Suppressor macrophage (primary cell): ENCODE results near the gene LRRC8D.
A peak's percentile ranks its signal among the peaks of the same experiment; 100 is the strongest.
"Not testable (repeated sequence)": the region's sequence is repeated elsewhere in the genome, so short reads cannot be mapped to it uniquely, and the experiment has no call there.

ENCODE experiments used
- DNase-seq, 4 experiments: peaks; one replicate each; pipeline ENCODE4 v3.0.0-alpha.2; 2020 to 2022

The LRRC8D gene

DNA sequence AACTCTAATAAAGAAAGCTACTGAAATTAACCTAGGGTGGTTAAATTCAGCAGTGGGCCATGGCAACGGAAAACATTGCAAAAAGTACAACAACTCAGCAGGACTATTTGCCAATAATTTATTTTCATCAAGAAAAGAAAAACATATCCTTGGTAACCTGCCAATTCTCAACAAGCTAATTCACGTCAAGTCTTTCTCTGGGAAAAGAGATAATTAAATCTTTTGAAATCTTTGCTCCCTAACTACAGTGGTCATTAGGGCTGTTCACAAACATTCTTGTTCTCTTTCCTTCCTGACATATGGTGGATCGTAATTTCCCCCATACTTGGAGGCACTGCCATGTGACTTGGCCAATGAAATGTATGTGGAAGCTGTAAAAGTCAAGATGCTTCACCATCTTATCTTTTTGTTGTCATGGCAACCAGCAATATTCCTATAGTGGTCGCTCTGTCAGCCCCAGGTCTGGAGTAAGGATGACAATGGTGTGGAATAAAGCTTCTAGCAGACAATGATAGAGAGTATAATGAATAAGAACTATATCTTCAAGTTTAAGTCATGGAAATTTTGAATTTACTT, 144.4 kb downstream of the LRRC8D start:
- no peak for DNase-seq

DNA sequence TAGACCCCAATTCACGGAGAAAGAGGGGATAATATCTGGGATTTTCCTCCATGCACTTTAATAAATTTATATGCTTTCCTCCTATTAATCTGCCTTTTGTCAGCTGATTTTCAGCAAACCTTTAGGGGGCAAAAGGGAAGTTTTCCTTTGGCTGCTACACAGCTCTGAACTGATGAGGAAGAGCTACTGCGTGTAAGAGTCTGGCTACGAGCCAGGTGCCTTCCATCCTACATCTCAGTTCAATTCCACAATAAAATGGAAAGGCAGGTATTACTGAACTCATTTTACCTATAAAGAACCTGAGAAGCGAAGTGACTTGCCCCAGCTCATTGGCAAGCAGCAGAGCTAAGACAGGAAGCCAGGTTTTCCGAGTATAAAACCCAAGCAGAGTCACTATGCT, 145.8 kb downstream of the LRRC8D start:
- DNase-seq, result peak; percentile 52 to 75 (median 71)

DNA sequence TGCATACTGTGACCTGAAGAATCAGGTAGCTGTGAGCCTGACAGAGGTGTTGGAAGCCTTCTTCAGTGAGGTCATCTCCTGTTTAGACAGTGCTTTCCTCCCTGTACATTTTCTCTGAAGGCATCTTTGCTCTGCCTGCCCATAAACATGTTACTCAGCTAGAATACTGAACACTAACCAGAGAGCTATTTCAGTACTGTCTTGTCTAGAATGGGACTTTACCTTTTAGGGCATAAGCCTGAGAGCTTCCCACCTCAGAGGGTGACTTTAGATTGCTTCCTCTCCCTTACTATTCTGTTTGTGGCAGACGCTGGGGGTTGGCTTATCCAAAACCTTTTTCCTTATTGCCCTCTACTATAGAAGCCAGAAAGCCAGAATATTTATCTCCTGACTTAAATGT, 150.8 kb downstream of the LRRC8D start:
- DNase-seq, result no peak

DNA sequence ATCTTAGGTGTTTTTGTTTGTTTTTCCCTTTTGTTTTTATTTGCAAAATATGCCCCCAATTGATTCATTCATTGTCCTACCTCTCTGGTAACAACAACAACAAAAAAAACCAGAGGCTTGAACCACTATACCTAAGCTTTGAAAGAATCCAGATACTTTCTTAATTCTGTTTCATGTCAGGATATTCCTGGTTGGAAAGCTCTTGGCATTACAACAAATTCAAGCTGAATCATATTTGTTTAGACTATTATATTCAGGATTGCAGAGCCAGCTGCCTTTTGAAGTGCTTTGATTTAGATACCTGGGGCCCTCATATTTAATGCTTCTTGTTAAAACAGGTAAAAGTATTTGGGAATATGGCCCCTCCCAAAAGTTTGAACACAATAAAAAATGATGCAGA, 151.2 kb downstream of the LRRC8D start:
- no peak for DNase-seq

DNA sequence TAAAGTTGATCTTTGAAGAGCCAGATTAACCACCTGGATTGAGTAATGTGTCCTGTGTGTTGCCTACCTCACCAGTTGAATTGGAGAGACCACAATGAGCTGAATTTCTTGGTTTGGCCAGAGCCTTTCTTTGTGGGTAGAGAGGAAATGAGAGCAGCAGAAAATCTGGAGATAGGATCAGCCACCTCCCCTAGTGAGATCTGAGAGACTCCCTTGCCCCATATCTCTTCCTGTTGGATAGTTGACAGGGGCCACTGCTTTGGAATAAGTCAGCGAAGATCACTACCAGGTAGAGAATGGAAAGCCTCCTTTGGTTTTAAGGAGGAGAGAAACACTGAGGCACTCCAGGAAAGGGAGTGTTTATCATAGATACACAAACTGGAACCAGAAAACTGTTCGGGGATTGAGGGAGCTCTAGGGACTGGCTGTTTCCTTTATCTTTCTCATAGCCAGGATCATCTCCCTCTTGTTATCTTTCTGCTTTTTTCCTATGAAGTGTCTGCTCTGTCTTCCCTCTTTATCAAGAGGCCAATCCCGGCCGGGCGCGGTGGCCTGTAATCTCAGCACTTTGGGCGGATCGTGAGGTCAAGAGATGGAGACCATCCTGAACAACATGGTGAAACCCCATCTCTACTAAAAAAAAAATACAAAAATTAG, 152.8 kb downstream of the LRRC8D start:
- DNase-seq, result no peak

DNA sequence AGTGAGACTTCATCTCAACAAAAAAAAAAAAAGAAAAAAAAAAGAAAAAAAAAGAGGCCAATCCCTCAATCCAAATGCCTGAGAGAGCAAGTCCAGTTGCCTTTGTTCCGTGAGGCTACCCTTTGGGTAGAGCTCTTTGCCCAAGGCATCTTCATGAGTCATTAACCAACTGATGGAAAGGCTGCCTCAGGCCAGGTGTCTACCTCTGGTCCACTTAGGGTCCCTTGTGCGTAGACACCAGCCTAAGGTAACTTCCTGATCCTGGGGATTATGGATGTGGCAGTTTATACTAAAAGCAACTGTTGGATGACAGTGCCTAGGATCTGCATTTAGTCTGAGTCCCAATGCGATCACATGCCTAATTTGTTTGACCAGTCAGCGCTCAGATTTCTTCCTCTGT, 153.4 kb downstream of the LRRC8D start:
- no peak for DNase-seq

DNA sequence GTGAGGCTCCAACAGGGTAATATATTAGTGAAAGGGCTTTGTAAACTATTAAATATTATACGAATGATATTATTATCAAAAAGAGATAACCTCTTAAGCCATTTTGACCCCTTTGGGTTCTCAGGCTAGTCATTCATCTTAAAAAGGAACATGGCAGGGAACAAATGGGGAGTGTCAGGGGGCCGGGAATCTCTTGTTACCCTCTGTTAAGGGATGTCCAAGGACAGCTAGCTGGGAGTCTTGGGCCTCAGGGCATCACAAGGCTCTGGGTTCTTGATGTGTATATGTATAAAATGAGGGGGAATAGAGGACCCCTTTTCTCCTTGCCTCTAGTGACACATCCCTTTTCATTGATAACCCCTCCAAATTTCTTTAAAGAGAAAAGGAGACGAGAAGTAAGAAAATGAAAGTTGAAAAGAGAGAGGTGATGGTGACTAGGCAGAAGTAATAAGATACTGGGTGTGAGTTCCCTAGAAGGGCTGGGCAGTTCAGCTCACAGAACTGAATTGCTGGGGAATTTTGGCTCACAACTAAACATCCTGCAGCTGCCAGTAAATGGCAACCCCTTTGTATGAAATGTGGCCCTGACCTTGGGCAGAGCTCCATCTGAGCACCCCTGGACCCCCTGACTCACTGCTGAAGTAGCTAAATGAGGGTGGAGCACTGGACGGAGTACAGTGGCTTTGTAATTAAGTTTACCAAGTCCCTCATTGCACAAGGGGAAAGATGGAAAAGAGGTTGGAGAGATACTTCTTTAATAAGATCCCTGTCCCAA, 154.1 kb downstream of the LRRC8D start:
- peak in 1 of 4 experiments; percentile 8 for DNase-seq

DNA sequence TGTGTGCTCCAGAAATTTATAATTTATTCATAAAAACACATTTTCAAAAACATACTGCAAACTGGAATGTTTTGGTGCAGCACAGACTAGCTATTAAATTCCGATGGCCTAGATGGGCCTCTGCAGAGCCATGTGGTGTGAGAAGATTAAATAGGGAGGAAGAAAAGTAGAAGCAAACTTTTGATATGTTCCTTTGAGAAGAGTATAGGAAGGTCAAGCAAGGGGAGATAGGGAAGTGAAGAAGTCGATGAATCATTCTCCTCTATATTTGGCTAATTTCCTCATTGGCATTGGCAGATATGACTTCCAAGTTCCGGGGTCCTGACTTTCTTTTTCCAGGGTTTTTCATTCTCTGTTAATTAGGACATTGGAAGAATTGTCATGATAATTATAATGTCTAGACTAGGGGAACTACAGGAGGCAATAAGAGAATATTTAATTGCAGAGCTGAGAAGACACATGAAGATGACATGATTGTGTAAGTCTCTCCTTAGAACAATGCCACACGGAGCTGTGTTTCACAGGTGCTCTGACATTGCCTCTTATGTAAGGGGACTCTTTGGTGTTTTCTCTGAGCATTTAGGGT, 154.8 kb downstream of the LRRC8D start:
- peak; percentile 21 to 74 (median 48) for DNase-seq

DNA sequence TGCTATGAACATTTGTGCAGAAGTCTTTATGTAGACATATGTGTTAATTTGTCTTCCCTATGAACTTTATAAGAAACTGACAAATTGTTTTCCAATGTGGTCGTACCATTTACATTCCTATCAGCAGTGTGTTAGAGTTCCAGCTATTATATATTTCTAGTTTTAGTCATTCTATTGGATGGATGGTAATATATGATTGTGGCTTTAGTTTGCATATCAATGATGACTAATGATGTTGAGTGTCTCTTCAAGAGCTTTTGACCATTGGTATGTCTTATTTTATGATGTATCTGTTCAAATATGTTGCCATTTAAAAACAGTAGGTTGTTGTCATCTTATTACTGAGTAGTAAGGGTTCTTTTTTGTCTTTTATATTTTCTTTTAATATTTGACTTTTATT, 157.9 kb downstream of the LRRC8D start:
- no peak for DNase-seq

DNA sequence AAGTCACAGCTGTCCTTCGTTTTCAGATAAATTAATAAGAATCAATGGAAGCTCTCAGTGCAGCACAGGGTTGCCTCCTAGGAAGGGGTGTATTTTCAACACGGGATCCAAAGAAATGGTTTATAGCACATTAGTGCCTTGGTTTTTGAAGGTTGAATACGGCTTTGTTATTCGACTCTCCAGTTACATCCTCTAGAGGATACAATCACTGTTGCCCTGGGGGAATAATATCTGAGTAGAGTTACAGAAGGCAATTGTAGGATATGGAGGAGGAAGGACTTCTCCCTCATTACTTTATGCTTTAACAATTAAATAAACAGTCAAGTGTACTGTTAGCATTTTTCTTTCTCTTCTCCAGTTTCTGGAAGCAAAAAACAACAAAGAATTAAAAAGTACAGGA, 159.8 kb downstream of the LRRC8D start:
- no peak for DNase-seq

DNA sequence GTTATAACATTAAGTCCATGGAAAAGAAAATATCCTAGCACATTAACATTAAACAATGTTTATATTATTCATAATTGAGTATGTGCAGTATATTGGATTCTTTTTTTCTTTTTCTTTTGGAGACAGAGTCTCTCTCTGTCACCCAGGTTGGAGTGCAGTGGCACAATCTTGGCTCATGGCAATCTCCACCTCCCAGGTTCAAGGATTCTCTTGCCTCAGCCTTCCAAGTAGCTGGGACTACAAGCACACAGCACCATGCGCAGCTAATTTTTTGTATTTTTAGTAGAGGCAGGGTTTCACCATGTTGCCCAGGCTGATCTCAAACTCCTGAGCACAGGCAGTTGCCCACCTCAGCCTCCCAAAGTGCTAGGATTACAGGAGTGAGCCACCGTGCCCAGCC, 162.0 kb downstream of the LRRC8D start:
- not testable (repeated sequence) for DNase-seq

DNA sequence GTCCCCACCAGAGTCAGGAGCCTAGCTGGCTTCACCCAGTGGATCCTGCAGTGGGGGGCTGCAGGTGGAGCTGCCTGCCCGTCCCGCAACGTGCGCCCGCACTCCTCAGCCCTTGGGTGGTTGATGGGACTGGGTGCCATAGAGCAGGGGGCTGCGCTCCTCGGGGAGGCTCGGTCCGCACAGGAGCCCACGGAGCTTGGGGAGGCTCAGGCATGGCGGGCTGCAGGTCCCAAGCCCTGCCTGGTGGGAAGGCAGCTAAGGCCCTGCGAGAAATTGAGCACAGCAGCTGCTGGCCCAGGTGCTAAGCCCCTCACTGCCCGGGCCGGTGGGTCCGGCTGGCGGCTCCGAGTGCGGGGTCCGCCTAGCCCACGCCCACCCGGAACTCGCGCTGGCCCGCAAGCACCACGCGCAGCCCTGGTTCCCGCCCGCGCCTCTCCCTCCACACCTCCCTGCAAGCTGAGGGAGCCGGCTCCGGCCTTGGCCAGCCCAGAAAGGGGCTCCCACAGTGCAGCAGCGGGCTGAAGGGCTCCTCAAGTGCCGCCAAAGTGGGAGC, 163.8 kb downstream of the LRRC8D start:
- not testable (repeated sequence) for DNase-seq

DNA sequence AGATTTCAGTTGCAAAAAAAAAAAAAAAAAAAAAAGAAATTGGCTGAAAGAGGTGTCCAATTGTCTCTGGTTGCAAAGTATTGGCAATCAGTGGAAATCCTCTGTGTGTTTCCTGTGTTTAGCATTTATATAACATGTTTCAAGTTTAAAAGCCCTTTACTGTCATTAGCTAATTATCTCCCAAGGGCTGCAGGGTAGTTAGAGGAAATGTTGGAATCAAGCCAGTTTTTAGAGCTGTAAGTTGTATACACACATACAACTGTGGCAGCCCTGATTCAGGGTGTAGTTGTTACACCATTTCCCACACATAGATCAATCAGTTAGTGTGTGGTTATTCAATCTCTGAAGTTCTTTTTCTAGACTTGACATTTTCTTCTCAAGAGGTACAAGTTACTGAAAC, 165.2 kb downstream of the LRRC8D start:
- no peak for DNase-seq
